Thymus (tissue), 14 donors: ENCODE data around the gene OR10A3. TPM values are rescaled to one million over a fixed set of nuclear protein-coding genes. Genes with fewer than 3 reads are reported as not detected.
"Not testable (repeated sequence)": the region's sequence is repeated elsewhere in the genome, so short reads cannot be mapped to it uniquely, and the experiment has no call there.

Experiments used
- DNase-seq, 9 donors: peaks; one replicate each; pipeline ENCODE4 v3.0.0-alpha.2; 2013; ENCODE audit warnings: low spot score in 9 of 9, low read depth in 6 of 9, missing footprints in 1 of 9
- H3K27ac ChIP-seq, 2 donors: one replicate each; pipeline ENCODE4 v1.5.1; 2013; ENCODE audit warnings: control low read depth in 1 of 2, low read depth in 1 of 2, low read length in 1 of 2, mild to moderate bottlenecking in 1 of 2, moderate library complexity in 1 of 2
- H3K27me3 ChIP-seq, 2 donors: one replicate each; pipeline ENCODE4 v1.5.1; 2013; ENCODE audit warnings: low read length in 1 of 2; ENCODE audit not compliant: control insufficient read depth in 2 of 2, insufficient read depth in 1 of 2
- H3K36me3 ChIP-seq, 2 donors: one replicate each; pipeline ENCODE4 v1.5.1; 2013; ENCODE audit warnings: low read length in 1 of 2, mild to moderate bottlenecking in 1 of 2, moderate library complexity in 1 of 2; ENCODE audit not compliant: control insufficient read depth in 2 of 2, insufficient read depth in 2 of 2
- H3K4me1 ChIP-seq, 2 donors: one replicate each; pipeline ENCODE4 v1.5.1; 2013; ENCODE audit warnings: low read length in 2 of 2; ENCODE audit not compliant: control insufficient read depth in 2 of 2, insufficient read depth in 2 of 2
- H3K4me3 ChIP-seq, 2 donors: one replicate each; pipeline ENCODE4 v1.5.1; 2013; ENCODE audit warnings: low read length in 2 of 2, control low read depth in 1 of 2, mild to moderate bottlenecking in 1 of 2
- H3K9me3 ChIP-seq, 2 donors: one replicate each; pipeline ENCODE4 v1.5.1; 2013; ENCODE audit warnings: low read length in 1 of 2, mild to moderate bottlenecking in 1 of 2; ENCODE audit not compliant: control insufficient read depth in 2 of 2, insufficient read depth in 1 of 2
- WGBS: extraction: QIAGEN DNeasy Blood & Tissue Kit; methylation state at CpG from one replicate; pipeline ENCODE4 v1.1.7; 2013; 5-methylcytosine and 5-hydroxymethylcytosine counted together
- long read RNA-seq, 10 donors: transcript quantifications; one replicate each; lab custom pipeline, GENCODE V29; 2026
- polyA plus RNA-seq: library from polyadenylated mRNA; stranded (reverse); fragments of 200-250 nt; gene quantifications from one replicate; pipeline ENCODE4 v1.2.3, GENCODE V29; 2013
- total RNA-seq: library from RNA; stranded (reverse); fragments of 120-200 nt; gene quantifications from one replicate; pipeline ENCODE4 v1.2.4, GENCODE V29; 2013
- donor health status: healthy.

OR10A3 gene
- total RNA-seq (not detected), polyA plus RNA-seq (not detected)
- long read RNA-seq, donor 1, result 0 reads
- long read RNA-seq, donor 2, result 0 reads
- long read RNA-seq, donor 3, result 0 reads
- long read RNA-seq, donor 4, result 0 reads
- long read RNA-seq, donor 5, result 0 reads
- long read RNA-seq, donor 6, result 0 reads
- long read RNA-seq, donor 7, result 0 reads
- long read RNA-seq, donor 8, result 0 reads
- long read RNA-seq, donor 9, result 0 reads
- long read RNA-seq, donor 10, result 0 reads

DNA sequence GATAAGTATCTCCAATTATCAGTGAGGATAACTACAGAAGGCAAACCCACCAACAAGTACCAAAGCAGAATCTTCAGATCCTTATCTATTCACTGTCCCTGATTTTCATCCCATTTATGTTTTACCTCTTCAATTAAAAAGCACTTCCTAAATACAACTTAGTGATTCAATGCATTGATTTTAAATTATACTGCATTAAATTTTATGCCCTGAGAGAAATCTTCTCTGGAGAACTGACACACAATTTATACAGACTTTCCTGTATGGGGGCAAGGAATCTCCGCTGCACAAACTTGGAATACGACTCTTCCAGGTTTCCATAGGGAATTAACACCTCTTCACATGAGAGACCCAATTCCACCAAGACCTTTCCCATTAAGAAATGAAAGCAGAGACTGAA is at the start of gene OR10A3:
OR10A3 (minus strand) TSS at position 101 of the 400 bp plus-strand sequence. CDS start 2,188 bp downstream, outside the sequence.
- H3K27me3 ChIP-seq, result no peaks in the 10 kb centered on the region
- no peak within 1 kb of the TSS for H3K27ac ChIP-seq
- H3K4me3 ChIP-seq, result no peak within 1 kb of the TSS
- 95% methylated on average over 2 of the region's 2 CpGs for WGBS
- no peak for DNase-seq
- peaks cover 0 to 8% of the 10 kb centered on the region in 2 donors for H3K9me3 ChIP-seq
- H3K4me1 ChIP-seq, result no peaks in the 10 kb centered on the region
- no peaks in the 10 kb centered on the region for H3K36me3 ChIP-seq

GRCh38 chr11:7987560-7987883 is 46.0 kb upstream of the OR10A3 start:
- Histone ChIP-seq H3K4me3 (peak overlapping the region; percentile 60 to 61), H3K36me3 (peaks cover 14 to 18% of the 10 kb centered on the region in 2 donors), H3K4me1 (peaks cover 10 to 16% of the 10 kb centered on the region in 2 donors)
- not testable (repeated sequence) for H3K27me3 ChIP-seq, H3K9me3 ChIP-seq, H3K27ac ChIP-seq
- peak in 1 of 9 donors; percentile 5 for DNase-seq
- under 1% methylated on average over 9 of the region's 13 CpGs for WGBS

DNA sequence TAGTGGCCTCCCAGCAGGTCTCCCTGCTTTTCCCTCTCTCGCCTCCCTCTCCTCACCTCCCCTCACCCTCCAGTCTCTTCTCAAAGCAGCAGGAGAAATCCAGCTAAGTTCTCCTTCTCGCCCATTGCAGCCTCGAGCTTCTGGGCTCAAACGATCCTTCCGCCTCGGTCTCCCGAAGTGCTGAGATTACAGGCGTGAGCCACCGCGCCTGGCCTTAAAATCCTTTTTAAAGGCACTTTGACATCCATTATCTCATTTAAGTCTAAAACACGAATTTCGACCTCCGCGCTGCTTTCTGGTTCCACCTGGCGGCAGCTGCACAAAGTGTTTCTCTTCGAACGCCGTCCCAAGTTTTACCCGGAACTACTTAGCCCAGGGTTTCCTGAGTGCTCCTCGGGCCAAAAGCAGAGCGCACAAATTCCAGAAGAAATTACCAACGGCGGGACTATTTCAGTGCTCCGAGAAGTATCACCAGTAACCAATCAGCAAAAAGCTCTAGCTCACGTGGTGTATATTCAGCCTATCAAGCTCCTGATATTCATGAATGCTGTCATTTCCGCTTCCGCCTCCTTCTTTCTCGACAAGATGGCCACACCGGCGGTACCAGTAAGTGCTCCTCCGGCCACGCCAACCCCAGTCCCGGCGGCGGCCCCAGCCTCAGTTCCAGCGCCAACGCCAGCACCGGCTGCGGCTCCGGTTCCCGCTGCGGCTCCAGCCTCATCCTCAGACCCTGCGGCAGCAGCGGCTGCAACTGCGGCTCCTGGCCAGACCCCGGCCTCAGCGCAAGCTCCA is 45.5 kb upstream of the OR10A3 start, which contains the start of gene EIF3F:
EIF3F (plus strand) TSS at position 570 of the 792 bp plus-strand sequence; CDS start at position 586, 16 bp downstream.
- H3K27me3 ChIP-seq, result peaks cover 0 to 2% of the 10 kb centered on the region in 2 donors
- peak within 1 kb of the TSS; percentile 60 to 61 for H3K4me3 ChIP-seq
- H3K36me3 ChIP-seq, result peaks cover 9 to 13% of the 10 kb centered on the region in 2 donors
- H3K27ac ChIP-seq, result peak within 1 kb of the TSS; percentile 67 to 72
- WGBS, result 1% methylated on average over 47 of the region's 47 CpGs
- peaks cover 10 to 16% of the 10 kb centered on the region in 2 donors for H3K4me1 ChIP-seq
- H3K9me3 ChIP-seq, result no peaks in the 10 kb centered on the region
- peak; percentile 91 to 100 (median 99) for DNase-seq

DNA sequence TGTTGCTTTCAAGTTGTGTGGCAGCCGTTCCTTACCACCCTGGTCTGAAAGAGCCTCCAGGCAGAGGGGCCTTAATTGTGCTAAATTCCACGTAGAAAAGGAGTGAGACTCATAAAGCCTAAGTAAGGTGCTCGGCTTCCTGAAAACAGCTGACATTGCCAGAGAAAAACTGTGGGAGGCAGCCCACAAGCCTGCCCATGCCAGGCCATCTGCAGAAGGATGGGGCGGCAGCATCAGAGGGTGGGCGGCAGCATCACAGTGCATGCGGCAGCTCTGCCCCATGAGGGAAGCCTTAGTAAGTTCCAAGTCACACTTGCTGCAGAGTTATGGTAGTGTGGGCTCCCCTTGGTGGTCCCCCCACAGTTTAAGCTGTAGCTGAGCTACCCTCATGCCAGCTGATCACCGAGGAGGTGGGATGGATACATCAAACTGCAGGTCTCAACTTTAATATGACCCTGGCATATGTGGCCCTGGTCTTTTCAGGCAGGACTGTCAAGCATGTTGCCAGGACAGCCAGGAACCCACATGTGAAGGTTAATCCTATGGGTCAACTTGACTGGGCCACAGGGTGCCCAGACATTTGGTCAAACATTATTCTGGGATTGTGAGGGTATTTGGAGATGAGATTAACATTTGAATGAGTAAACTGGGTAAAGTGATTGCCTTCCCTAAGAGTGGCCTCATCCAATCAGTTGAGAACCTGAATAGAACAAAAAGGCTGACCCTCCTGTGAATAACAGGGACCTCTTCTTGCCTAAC is 42.5 kb upstream of the OR10A3 start:
- Histone ChIP-seq H3K4me3 (no peak overlapping the region), H3K36me3 (peaks cover 0 to 1% of the 10 kb centered on the region in 2 donors)
- WGBS, result 93% methylated on average over 7 of the region's 7 CpGs

GRCh38 chr11:7982582-7983119 is 41.1 kb upstream of the OR10A3 start:
- Histone ChIP-seq H3K9me3 (no peaks in the 10 kb centered on the region), H3K4me1 (peaks cover 4% of the 10 kb centered on the region in 2 donors), H3K27me3 (peaks cover 0 to 2% of the 10 kb centered on the region in 2 donors), H3K27ac (no peak overlapping the region), H3K4me3 (no peak overlapping the region), H3K36me3 (no peaks in the 10 kb centered on the region)
- DNase-seq, result no peak
- WGBS, result 83% methylated on average over 1 of the region's 1 CpG

More for the DNA sequence above, 42.5 kb upstream of the OR10A3 start:
- DNase-seq, result no peak
- Histone ChIP-seq H3K27ac (no peak overlapping the region), H3K9me3 (no peaks in the 10 kb centered on the region), H3K4me1 (peaks cover 10 to 14% of the 10 kb centered on the region in 2 donors), H3K27me3 (peaks cover 0 to 2% of the 10 kb centered on the region in 2 donors)

DNA sequence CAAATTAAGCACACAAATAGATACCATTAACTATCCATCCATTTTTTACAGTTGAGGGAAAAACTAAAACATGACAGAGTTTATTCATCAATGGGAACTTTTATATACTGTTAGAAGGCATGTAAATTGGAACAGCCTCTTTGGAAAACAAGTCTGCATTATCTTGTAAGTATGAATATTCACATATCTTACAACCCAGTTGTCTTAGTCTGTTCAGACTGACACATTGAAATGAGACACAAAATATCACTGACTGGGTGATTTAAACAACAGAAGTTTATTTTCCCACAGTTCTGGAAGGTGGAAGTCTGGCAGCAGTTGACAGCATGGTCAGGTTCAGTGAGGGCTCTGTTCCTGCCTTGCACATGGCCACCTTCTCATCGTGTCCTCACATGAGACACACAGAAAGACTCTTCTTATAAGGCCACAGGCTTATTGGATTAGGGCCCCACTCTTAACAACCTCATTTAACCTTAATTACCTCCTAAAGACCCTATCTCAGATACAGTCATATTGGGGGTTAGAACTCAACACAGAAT is 40.2 kb upstream of the OR10A3 start:
- H3K36me3 ChIP-seq, result no peaks in the 10 kb centered on the region
- peaks cover 0 to 2% of the 10 kb centered on the region in 2 donors for H3K27me3 ChIP-seq
- no peaks in the 10 kb centered on the region for H3K9me3 ChIP-seq
- DNase-seq, result no peak
- WGBS, result 89% methylated on average over 1 of the region's 1 CpG
- no peak overlapping the region for H3K27ac ChIP-seq
- no peak overlapping the region for H3K4me3 ChIP-seq
- peaks cover 2 to 4% of the 10 kb centered on the region in 2 donors for H3K4me1 ChIP-seq

GRCh38 chr11:7977232-7977917 is 35.9 kb upstream of the OR10A3 start:
- no peak overlapping the region for H3K4me3 ChIP-seq
- H3K27me3 ChIP-seq, result no peaks in the 10 kb centered on the region
- H3K4me1 ChIP-seq, result no peaks in the 10 kb centered on the region
- H3K36me3 ChIP-seq, result no peaks in the 10 kb centered on the region
- H3K27ac ChIP-seq, result no peak overlapping the region
- DNase-seq, result no peak
- 88% methylated on average over 5 of the region's 5 CpGs for WGBS
- no peaks in the 10 kb centered on the region for H3K9me3 ChIP-seq

DNA sequence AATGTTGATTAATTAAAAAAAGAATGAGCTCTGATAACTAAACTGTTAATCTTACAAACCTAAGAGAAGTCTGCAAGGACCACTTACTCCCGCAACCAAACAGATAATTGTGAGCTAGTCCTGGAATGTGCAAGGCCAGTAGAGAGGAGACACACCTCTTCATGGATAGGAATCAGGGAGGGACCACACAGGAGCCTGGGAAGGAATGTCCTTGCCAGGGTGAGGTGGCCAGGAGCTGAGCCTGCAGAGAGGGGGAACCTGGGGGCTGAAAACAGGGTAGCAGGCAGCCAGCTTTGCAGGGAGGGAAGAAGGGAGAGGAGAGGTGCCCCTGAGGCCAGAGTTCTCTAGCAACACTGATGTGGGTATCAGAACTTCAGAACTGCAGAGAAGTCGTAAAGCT is 33.2 kb upstream of the OR10A3 start:
- H3K36me3 ChIP-seq, result no peaks in the 10 kb centered on the region
- H3K4me1 ChIP-seq, result no peaks in the 10 kb centered on the region
- H3K4me3 ChIP-seq, result no peak overlapping the region
- no peaks in the 10 kb centered on the region for H3K9me3 ChIP-seq
- DNase-seq, result no peak
- WGBS, result 92% methylated on average over 2 of the region's 2 CpGs
- H3K27me3 ChIP-seq, result no peaks in the 10 kb centered on the region
- H3K27ac ChIP-seq, result no peak overlapping the region
